ENCODE measurements around the gene EEF1E1.

The EEF1E1 gene

DNA sequence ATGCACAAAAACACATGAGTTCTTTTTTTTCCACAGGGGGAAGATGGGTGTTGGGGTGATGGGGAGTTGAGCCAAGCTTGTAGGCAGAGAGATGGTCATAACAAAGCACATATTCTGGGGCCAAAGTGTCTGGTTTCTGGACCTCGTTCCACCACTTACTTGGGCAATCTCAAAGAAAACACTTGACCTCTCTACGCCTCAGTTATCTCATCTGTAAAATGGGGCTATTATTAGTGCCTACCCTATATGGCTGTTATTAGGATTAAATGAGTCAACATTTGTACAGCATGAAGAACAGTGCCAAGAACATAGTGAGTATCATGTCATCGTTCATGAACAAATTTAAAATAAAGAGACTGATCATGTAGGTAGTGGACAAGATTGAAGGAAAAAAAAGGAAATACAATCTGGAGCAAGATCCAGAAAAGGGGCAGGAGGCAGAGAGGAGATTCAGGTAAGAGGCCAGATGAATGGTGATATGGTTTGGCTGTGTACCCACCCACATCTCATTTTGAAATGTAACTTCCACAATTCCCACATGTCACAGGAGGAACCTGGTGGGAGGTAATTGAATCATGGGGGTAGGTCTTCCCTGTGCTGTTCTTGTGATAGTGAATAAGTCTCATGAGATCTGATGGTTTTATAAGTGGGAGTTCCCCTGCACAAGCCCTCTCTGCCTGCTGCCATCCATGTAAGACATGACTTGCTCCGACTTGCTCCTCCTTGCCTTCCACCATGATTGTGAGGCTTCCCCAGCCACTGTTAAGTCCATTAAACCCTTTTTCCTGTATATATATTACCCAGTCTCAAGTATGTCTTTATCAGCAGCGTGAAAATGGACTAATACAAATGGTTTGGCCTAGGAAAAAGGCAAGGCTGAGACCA lies 14.2 kb downstream of the EEF1E1 start:
- no peak for DNase-seq

DNA sequence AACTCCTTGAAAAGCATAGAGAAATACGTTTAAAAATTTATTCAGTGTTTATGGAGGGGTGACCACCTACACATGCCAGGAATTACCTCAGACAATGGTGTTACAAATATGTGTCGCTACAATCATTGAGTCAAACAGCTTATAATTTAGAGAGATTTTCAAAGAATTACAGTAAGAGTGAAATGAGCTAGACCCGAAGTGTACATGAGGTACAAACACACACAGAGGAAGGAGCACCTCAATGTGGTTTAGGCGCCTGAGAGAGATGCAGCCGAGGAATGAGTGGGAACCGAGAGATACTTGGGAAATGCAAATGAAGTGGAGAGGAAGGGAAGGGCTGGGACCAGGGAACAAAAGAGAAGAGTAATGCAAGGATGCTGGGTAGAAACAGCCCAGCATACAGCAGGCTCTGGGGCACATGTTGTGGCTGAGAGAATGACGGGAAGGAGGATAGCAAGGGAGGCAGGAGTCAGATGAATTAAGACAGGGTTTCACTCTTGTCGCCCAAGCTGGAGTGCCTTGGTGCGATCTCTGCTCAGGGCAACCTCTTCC lies 15.5 kb downstream of the EEF1E1 start:
- DNase-seq: no peak

DNA sequence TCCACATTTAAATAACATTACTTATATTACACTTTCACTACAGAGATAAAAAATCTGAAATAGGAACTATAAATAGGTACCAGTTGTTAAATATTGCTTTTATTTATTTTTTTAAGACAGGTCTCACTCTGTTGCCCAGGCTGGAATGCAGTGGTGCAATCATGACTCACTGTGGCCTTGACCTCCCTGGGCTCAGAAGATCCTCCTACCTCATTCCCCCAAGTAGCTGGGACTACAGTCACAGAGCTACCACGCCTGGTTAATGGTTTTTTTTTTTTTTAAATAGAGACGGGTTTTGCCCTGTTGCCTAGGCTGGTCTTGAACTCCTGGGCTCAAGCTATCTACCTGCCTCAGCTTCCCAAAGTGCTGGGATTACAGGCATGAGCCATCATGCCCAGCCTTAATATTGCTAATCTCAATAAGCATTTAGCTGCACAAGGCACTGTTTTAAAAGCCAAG lies 17.3 kb downstream of the EEF1E1 start:
- DNase-seq: no peak

DNA sequence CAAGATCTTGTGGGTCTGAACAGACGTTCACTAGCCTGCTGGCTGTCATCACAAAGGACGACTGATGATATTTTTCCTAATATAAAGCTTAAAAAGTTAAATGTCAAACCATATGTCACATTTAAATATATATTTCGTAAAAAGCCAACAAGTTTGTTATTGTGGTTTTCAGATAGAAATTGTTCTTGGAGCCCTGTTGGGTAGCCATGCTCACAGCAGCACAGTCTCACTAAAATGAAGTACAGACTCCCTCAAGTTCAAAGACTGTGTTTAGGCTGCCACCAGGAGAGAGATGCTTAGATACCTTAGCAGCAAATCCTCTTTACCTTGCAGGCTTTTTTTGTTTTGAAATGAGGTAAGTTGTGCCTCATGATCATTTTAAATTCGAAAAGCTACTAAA lies 17.8 kb downstream of the EEF1E1 start:
- DNase-seq: no peak

DNA sequence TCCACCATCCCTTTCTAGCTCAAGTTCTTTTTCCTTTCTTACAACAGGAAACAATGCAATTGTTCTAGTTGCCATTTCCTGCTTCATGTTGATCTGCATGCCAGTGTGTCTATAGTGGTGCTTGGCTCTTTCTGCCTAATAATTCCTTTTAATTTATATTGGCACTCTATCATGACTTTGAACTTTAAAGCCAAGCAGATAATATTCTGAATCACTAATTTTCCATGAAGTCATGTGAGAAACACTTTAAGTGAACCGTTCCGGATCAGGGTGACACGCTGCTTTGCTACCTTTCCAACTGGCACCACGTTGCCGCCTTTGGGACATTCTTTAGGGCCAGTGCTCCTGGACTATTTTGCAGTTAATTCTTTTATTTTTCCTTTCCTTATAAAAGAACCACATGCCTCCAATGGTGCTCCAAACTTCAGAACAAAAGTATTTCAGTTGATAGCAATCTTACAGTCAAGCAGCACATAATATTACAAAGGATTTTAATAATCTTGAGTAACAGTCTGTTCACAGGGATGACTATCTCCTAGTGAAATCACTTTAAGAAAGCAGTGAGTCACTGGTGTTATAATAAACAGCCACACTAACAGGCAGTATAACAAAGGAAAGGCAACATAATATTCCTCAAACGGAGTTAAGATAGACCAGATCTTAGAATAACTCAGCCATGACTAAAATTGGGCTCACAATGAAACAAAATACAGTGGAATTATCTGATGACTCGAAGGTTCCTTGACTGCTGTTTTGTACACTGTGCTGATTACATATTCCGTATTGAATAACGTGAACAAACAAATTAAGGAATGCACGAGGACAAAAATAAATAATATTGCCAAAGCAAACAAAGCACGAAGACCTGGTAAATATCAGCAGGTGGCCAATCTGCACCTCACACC lies 19.1 kb downstream of the EEF1E1 start:
- DNase-seq: no peak

DNA sequence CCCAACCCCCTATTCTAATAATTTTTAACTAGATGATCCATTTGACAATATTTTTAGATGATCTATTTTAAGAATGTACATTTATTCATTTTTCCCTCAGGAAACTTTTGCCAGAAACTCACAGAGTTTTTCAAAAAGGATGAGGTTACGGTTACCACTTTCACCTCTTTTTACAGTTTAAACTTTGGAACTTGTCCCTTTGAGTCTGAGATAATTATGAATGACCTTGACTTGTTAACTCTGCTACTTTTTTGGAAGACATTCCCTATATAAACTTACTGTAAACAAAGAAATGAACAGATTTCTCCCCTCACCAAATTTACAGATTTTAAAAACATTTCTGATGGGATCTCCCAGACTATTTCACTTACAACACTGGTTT lies 19.8 kb downstream of the EEF1E1 start:
- no peak for DNase-seq

DNA sequence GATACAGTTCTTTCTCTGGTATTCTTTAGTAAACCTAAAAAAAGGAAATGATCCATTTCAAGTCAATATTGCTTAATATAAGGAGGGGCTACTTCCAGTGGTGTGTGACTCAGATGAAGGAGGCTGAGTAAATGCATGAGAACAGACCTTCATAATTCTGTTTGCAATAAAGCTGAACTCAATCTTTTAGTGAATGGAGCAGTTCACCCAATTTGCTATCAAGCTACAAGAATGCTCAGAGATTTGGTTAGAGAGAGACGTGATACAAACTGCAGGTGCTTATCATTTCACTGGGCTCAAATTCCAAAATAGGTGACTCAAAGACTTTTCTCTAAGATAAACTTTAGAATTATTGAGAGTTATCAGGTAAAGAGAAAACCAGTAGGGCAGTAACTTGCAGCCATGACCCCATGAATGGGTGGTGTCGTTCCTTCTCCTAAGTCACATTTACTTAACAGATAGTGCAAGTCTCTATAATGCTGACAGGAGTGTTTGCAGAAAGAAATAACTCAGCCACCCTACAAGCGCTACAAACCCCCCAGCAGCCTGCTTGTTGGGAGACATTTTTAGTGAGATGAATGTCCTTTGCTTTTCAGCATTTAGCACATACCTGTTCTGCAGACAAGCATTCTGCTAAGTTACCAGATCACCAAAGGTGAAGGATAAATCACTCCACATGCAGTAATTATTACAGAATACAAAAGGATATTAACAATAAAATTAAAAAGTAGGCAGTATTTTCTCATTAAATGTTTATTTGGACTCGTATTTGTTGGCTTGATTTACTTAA lies 21.8 kb downstream of the EEF1E1 start:
- no peak for DNase-seq

DNA sequence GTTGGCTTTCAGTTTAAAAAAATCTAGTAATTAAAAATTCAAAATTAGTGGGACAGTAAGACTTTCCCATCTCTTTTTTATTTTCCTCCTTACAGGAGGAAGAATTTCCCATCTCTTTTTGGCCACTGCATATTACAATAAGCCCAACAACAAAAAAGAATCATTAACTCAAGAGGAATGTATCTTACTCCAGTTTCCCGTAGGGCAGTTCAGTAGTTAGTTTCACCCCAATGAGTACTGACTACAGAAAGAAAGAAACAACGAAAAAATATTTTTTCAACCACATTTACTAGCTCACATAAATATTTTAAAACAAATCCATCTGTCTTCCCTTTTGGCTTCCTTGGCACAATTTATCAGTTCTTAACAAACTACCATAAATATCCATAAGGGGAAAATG lies 23.2 kb downstream of the EEF1E1 start:
- DNase-seq: no peak

DNA sequence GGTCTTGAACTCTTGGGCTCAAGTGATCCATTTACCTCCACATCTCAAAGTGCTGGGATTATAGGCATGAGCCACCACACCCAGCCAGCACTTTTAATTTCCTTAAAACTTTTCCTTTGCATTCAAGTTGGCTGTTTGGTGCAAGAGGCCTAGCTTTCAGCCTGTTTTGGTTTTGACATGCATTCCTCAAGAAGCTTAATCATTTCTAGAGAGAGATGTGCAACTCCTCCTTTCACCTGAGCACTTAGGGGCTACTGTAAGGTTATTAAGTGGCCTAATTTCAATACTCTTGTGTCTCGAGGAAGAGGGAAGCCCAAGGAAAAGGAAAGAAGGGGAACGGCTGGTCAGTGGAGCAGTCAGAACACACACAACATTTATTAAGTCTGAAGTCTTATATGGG lies 24.4 kb downstream of the EEF1E1 start:
- DNase-seq: no peak

DNA sequence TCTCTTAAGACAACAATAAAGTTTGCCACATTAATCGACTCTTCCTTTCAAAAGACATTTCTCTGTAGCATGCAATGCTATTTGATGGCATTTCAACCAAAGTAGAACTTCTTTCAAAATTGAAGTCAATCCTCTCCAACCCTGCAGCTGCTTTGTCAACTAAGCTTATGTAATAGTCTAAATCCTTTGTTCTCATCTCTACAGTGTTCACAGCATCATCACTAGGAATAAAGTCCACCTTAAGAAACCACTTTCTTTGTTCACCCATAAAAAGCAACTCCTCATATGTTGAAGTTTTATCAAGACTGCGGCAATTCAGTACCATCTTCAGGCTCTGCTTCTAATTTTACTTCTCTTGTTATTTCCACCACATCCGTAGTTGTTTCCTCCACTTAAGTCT lies 26.6 kb downstream of the EEF1E1 start:
- DNase-seq: no peak

DNA sequence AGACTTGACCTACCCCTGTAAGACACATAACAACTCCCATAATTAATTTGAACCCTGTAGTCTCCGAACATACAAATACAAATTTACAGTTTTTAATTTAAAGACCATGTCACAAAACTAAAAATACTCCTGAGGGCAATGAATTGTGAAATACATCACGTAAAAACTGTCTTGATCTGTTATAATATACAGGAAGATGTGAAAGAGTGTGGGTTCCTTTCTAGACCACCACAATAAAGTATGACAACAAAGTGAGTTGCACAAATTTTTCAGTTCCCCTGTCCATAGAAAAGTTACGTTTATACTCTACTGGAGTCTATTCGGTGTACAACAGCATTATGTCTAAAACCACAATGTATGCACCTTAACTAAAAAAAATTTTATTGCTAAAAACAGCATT lies 27.2 kb downstream of the EEF1E1 start:
- DNase-seq: no peak

DNA sequence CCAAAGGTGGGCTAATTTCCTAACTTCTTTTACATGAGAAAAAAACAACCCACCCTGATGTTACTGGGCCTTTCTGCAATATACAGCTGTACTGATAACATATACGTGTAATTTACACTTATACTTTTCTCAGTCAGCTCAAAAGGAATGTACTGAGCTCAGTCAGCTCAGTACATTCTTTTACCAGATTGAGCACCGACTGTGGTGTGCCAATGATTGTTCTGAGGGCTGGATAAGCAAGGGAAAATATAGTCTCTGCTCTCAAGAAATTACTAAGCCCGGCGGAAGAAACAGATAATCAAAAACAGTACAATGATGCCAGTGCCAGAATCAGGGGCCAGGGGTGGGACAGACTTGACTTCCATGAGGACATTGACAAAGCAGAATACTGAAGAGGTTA lies 28.1 kb downstream of the EEF1E1 start:
- DNase-seq: no peak

DNA sequence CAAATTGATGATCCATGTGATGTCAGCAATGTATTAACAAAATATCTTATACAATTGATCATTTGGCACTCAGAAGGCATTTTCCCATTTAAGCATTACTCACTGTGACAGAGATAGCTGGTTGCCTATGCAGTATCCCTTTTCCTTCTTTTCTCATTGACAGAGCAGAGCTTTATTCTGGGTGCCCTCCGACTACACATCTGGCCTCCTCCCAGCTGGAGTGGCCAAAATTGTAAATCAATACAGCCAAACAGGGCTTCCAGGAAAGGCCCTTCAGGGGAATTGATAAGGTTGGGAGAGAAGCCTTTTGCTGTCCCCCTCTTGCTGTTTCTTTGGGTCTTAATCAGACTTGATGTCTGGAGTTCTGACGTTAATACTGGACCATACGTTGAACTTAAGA lies 28.6 kb downstream of the EEF1E1 start:
- no peak for DNase-seq

DNA sequence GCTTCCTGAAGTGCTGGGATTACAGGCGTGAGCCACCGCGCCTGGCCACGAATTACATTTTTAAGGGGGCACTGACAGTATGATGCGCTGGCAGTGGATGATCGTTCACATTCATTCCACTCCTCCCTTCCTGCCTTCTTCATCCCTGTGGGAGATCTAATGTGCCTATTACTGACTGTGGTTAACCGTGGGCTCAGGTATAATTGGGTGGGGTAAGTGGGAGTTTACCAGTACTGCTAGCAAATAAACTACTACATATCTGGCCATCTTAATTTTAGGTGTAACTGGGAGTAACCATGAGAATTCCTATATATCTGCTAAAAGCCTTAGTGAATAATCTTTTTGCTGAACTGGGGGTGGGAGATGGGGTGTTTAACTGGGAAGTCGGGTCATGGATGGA lies 31.6 kb downstream of the EEF1E1 start:
- no peak for DNase-seq

DNA sequence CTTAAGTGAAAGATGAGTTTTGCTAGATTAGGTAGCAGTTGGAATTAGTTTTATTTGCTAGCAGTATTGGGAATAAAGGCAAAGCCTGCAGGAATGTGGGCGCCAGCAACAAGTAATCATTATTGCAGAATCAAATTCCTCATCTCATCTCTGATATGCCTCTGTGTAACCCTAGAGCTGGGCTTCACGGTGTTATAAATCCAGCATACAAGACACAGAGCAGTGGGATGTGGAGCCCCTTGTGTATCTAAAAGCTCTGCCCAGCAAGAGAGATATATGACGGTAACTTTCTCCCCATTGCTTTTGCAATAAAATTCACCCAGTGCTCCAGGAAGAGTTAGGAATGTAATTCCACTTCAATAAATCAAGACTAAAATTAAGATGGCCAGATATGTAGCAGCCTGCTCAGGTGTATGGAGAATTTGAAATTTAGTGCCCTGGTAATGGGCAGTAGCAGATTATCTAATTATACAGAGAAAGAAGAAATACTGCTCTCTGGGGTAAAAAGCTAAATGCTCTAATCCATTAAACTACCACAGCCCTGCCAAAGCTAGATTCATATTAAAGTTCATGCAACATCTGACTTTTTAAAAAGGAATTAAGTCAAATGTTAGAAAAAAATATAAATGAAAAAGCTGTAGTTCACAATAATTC lies 32.6 kb downstream of the EEF1E1 start:
- no peak for DNase-seq

DNA sequence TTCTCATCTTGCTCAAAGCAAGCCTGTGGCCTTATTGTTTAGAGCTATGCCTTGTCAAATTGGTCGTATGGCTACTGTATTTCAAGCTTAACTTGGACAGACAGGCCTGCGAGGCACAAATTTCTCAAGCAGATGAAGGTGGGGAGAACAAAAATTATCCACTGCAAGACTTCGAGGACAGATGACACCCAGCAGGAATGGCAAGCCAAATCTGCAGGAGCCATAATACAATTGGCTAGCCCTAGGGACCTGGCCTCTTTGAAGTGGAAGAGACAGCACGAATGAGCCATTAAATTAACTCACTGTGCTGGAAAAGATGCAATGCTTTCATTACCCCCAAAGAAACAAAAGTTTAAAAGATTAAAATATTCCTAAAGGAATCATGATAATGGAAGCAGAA lies 33.2 kb downstream of the EEF1E1 start:
- DNase-seq: no peak

DNA sequence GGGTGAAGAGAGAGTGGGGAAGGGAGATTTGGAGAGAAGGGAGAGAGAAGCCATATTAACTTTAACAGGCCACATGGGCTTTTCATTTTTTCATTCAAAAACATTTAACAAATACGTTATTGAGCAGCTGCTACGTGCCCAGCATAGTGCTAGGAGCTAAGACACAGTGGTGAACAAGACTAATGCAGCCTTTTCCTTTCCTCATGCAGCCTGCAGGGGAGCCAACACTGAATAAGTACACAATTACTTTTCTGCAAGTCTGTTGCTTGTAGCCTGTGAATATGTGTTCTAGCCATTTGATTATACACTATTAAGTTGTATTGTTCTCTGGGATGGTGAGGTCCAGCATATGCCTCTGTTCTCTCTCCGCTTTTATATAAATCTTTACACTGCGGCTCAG lies 36.2 kb downstream of the EEF1E1 start:
- no peak for DNase-seq

DNA sequence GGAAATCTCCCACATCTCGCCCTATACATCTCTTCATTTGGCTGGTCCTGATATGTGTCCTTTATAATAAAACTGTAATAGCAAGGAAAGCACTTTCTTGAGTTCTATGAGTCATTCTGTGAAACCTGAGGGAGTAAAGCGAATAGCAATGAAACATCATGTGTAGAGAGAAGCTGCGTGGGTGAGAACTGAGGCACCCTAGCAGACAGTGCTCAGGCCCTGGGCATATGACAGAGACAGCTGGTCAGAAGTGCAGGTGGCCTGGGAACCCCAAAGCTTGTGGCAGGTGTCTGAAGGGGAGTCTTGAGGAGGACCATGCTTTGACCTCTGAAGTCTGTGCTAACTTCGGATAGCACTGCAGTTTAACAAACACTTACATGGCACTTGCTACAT lies 36.8 kb downstream of the EEF1E1 start:
- DNase-seq: peak; percentile 62

DNA sequence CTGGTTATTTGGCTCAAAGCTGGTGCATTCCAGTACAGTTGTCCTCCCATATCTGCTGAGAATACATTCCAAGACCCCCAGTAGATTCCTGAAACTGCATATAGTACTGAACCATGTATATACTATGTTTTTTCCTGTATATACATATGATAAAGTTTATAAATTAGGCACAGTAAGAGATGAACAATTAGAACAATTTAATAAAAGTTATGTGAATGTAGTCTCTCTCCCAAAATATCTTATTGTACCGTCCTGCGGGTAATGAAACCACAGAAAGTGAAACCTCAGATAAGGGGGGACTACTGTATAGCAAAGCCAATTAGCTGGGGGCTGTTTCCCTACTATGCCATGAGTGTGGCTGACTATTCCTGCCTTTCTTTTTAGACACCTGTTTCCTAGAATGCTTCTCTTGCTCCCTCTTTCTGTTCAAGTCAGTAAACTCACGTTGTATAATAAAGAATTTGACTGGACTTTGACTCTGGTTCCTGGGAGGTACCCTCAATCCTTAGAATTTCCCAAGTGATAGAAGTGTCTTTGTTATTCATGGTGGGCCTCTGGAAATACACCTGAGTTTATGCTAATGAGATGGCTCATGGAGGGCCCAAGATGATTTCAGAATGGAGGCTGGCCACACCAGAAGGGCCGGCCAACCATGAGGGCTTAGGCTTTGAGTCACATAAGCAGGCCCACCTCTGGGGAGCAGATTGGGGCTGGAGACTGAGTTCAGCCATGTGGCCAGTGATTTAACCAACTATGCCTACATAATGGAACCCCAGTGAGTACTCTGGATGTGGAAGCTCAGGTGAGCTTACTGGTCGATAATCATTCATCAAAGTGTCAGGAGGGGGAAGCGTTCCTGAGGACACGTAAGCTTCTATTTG lies 37.5 kb downstream of the EEF1E1 start:
- peak; percentile 54 for DNase-seq

DNA sequence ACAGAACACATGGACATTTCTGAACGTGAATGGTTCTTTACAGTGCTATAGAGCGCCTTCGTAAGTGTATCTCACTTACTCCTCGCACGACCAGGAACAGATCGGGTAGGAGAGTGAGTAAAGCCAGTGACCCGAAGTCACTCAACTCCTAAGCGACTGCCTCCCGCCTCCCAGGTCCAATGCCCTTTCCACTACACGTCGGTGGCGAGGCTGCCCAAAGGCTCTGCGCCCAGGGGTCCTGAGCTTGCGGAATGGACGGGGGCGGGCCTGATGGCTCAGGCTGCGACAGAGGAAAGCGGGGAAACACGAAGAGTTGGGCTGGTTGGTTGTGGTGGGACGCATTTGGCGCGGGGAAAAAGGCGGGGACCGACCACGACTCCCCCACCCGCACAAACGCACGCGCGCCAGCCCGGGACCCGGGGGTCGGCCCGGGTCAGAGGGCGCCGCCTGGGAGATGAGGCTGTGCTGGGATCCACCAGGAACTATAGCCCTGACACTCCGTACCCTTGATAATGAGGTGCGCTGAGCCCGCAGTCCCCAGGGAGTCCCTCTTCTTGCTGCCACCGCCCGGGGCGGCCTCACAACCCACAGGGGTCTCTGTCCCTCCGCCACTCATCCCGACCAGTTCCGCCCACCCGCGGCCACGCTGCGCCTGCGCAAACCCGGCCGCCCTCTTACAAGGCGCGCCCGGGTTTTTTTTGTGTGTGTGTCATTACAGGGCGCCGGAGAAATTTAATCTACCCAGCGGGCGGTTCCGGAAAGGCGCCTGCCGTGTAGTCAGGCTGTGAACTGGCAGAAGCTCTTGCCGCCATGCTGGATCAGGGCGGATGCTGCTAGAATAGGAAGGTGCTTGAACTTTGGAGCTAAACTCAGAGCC lies 38.3 kb downstream of the EEF1E1 start, which contains the start of gene BLOC1S5:
TSS of gene BLOC1S5 (minus strand) at position 629 of the 877 bp plus-strand sequence. CDS start at position 616, 13 bp downstream.
- DNase-seq: peak; percentile 99
